ENCODE results near the gene ELOVL4.

The ELOVL4 gene

GRCh38 chr6:79947191-79948186 is at the start of gene ELOVL4:
Gene ELOVL4, minus strand, starts transcription at chr6:79947553. Its CDS starts 274 bp downstream, at chr6:79947279.
- DNase-seq (ENCODE audit: low read depth in 2 of 2): peak in 1 of 2 donors; percentile 28

- no peak for DNase-seq (ENCODE audit: low read depth in 2 of 2)
These were observed 46.6 kb upstream of the ELOVL4 start for GRCh38 chr6:79993911-79994309.

- no peak for DNase-seq (ENCODE audit: low read depth in 2 of 2)
These were observed 45.9 kb upstream of the ELOVL4 start for GRCh38 chr6:79993012-79993910.

DNA sequence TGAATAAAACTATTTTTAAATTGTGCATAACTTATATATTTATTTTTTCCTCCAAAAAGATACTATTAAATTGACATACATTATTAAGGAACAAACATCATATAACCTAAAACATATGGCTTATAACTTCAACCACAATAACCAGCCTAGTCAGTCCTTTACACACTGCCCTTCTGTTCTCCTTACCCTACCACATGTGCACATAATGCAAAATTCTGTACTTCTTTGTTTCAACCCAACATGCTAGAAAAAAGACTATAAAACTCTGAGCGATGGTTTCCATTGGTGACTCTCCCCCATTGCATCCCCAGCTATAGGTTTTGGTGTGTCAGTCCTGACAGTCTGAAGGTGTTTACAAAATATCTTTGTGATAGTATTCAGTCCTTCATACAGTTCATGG is 42.3 kb upstream of the ELOVL4 start:
- DNase-seq (ENCODE audit: low read depth in 2 of 2): no peak

DNA sequence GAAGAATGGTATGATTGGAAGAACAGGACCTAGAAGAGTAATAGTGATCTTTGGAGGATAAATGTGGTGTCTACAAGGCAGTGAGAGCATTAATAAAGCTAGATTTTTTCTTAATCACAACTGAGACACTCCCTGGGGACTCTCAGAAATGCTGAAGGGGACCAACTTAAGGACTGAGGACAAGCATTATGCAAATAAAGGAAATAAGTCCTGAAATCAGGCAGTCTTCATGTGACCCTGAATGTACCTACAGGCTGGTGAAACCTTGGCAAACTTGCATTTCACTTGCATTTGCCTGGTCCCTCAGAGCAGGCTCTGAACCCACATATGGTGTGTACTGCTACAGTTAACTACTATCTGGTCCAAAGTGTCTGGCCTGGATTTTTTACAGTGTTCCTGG is 37.8 kb upstream of the ELOVL4 start:
- no peak for DNase-seq (ENCODE audit: low read depth in 2 of 2)

DNA sequence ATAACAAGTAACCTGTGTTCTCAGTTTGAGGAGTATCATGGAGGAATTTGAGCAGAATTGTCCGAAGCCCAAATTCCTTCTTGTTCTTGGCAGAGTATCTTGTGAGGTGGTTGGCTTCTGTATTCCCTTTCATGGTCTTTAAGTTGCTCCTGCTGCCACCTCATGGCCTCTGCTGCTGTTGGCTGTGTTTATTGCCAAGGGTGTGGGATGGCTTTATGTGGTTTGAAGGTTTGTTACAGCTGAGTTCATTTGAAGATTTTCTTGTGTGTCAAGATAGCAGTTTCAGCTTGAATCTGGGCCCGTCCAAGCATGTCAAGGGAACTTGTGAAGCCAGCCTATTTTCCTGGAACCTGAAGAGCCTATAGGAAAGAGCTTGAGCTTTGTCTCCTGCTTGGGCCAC is 36.9 kb upstream of the ELOVL4 start:
- no peak for DNase-seq (ENCODE audit: low read depth in 2 of 2)

DNA sequence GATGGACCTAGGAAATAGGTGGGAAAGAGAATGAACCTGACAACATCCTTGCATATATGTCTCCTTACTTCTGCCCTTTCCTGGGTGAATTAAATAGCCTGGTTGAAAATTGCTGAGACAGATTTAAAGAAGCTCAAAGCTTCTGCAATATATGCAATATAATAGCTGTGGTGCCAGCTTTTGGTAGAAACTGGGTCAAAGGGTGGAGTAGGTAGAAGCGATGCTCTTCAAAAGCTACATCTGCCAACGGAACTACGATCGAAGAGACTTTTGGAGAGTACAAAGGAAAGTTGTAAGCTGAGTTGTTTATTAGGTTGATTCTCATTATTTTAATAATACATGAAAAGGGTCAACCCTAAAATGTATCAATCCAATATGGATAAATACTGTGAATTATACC is 34.3 kb upstream of the ELOVL4 start:
- no peak for DNase-seq (ENCODE audit: low read depth in 2 of 2)

DNA sequence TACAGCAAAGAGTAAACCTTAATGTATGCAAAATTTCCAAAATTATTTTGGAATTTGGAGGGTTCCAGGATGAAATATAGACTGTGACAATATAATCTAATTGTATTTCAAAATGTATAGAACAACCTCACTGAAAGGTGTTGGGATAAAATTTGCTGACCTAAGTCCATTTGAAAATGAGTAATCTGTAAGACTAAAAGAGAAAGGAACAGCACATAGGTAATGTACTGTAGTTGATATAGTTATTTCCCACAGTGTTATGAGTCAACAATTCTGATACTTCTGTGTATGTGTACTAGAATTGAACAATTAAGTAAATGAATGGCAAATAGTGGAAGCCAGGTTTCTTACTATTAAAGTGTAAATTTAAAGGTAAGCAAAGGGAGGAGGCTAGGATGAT is 23.8 kb upstream of the ELOVL4 start:
- DNase-seq (ENCODE audit: low read depth in 2 of 2): no peak

GRCh38 chr6:79969784-79970183 is 22.4 kb upstream of the ELOVL4 start:
- no peak for DNase-seq (ENCODE audit: low read depth in 2 of 2)

- DNase-seq (ENCODE audit: low read depth in 2 of 2): no peak
These were observed 19.8 kb upstream of the ELOVL4 start for GRCh38 chr6:79967178-79967577.

DNA sequence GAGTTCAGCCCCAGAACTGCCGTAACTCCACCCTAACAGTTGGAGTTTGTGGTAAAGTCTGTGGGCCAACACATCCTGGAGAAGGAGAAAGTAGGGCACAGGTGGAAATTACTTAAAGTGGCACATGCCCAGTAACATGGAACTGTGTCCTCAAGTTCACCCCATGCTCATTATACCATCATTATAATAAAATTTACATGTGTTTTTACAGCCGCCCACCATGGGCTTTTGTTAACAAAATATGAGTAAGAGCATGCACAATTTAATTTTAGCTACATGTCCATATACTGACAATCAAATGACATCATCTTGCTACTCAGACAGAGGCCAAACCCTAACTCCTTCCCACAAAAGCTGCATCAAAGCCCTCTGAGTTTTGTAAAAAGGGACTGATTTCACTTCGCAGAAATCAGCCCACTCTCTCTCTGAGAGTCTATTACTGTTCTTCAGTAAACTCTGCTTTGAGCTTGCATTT is 17.3 kb upstream of the ELOVL4 start:
- no peak for DNase-seq (ENCODE audit: low read depth in 2 of 2)

GRCh38 chr6:79954849-79955248 is 7.5 kb upstream of the ELOVL4 start:
- DNase-seq (ENCODE audit: low read depth in 2 of 2): no peak

- DNase-seq (ENCODE audit: low read depth in 2 of 2): peak in 1 of 2 donors; percentile 8
These were observed 1.9 kb upstream of the ELOVL4 start for GRCh38 chr6:79949233-79949632.

- DNase-seq (ENCODE audit: low read depth in 2 of 2): no peak
These were observed 822 bp downstream of the ELOVL4 start for GRCh38 chr6:79946272-79947190.

DNA sequence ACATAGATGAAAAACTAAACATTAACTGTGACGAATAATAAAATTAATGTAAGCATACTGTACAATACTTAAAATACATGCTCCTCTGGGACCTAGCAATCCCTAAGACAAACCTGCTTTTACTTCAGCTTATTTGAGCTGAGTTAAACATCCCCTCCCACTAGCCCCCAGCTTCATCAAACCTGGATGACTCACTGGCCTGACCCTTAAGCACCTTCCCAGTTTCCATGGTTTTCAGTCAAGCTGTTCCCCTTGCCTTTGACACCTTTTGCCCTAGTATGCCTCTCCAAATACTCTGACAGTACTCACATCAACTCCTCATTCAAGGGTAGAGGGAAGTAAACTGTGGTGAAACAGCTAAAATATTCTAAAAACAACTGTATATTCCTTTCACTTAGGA is 4.2 kb downstream of the ELOVL4 start:
- DNase-seq (ENCODE audit: low read depth in 2 of 2): no peak

- no peak for DNase-seq (ENCODE audit: low read depth in 2 of 2)
These were observed 5.7 kb downstream of the ELOVL4 start for GRCh38 chr6:79941489-79942151.

- DNase-seq (ENCODE audit: low read depth in 2 of 2): no peak
These were observed 18.8 kb downstream of the ELOVL4 start for GRCh38 chr6:79928478-79928998.

DNA sequence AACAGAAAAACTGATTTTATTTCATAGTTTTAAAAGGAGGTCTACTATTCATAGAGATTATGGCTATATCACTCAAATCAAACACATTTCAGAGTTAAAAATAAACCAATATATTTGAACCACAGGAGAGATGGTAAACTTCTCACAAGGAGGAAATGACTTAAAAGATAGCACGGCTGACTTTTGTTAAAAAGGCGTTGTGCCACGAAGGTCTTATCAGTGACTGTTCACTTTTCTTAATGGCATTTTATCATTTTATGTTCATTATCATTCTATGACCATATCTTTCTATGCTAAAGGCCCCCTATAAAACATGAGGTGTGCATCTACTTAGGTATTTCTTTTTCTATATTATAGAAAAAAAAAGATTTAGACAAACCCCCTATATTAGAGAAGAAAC is 19.6 kb downstream of the ELOVL4 start:
- DNase-seq (ENCODE audit: low read depth in 2 of 2): no peak

- no peak for DNase-seq (ENCODE audit: low read depth in 2 of 2)
These were observed 24.1 kb downstream of the ELOVL4 start for GRCh38 chr6:79923270-79923669.

DNA sequence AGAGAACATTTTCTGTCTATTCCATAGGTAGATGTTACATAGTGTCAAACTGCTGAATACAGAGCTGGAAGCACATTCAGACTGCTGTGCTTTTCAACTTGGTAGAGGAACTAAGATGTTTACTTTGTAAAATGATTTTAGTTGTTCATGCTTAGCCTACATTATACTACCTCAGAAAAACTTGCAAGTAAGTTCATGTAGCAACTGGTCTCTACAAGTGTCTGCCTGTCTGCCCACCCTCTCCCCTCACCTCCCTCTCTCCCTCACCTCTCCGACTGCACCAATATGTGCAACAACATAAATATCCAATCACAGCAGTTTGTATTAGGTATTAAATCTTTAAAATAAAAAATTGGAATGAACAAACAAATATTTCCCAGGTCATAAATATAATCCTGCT is 25.3 kb downstream of the ELOVL4 start:
- no peak for DNase-seq (ENCODE audit: low read depth in 2 of 2)
